Non-pigmented ciliary epithelial cell (primary cell): ENCODE measurements around the gene WBP1.
"Not testable (repeated sequence)": the region's sequence is repeated elsewhere in the genome, so short reads cannot be mapped to it uniquely, and the experiment has no call there.

Source experiments
- DNase-seq: peaks from one replicate; pipeline ENCODE4 v3.0.0-alpha.2; 2010; ENCODE audit warnings: low read depth

WBP1 gene

GRCh38 chr2:74458132-74458937 is at the start of gene WBP1:
TSS of gene WBP1 (plus strand) at chr2:74458438. CDS start at chr2:74458603, 165 bp downstream.
- peak; percentile 100 for DNase-seq

GRCh38 chr2:74413001-74413698 is 45.1 kb upstream of the WBP1 start:
- no peak for DNase-seq

- DNase-seq, result no peak
Observed at GRCh38 chr2:74414441-74414840, 43.8 kb upstream of the WBP1 start.

GRCh38 chr2:74414881-74415761 is 43.1 kb upstream of the WBP1 start:
- DNase-seq, result no peak

GRCh38 chr2:74415762-74416395 is 42.4 kb upstream of the WBP1 start:
- no peak for DNase-seq

- DNase-seq, result no peak
Observed at GRCh38 chr2:74416778-74417177, 41.5 kb upstream of the WBP1 start.

- DNase-seq, result no peak
Observed at GRCh38 chr2:74417197-74417596, 41.0 kb upstream of the WBP1 start.

GRCh38 chr2:74417763-74418162 is 40.5 kb upstream of the WBP1 start:
- DNase-seq, result no peak

GRCh38 chr2:74418312-74418711 is 39.9 kb upstream of the WBP1 start:
- no peak for DNase-seq

GRCh38 chr2:74419345-74419744 is 38.9 kb upstream of the WBP1 start:
- no peak for DNase-seq

- no peak for DNase-seq
Observed at GRCh38 chr2:74420006-74420405, 38.2 kb upstream of the WBP1 start.

- DNase-seq, result not testable (repeated sequence)
Observed at GRCh38 chr2:74420443-74421103, 37.7 kb upstream of the WBP1 start.

- no peak for DNase-seq
Observed at GRCh38 chr2:74421221-74421870, 36.9 kb upstream of the WBP1 start, which contains the start of the genes C2orf81 and WDR54. TSS of gene C2orf81 (minus strand) at chr2:74421619. CDS start at chr2:74421560, 59 bp downstream. TSS of gene WDR54 (plus strand) at chr2:74421730. CDS start at chr2:74422154, 424 bp downstream.

- no peak for DNase-seq
Observed at GRCh38 chr2:74423231-74424095, 34.8 kb upstream of the WBP1 start.

- DNase-seq, result no peak
Observed at GRCh38 chr2:74424139-74424992, 33.9 kb upstream of the WBP1 start.

GRCh38 chr2:74424995-74425406 is 33.2 kb upstream of the WBP1 start:
- DNase-seq, result no peak

GRCh38 chr2:74425523-74425922 is 32.7 kb upstream of the WBP1 start:
- DNase-seq, result no peak

- DNase-seq, result no peak
Observed at GRCh38 chr2:74426181-74426758, 32.0 kb upstream of the WBP1 start.
